Activated CD8-positive, alpha-beta memory T cell treated with anti-CD3 and anti-CD28 coated beads for 48 hours (primary cell): ENCODE data around the gene SLC29A3.
"Not testable (repeated sequence)": the region's sequence is repeated elsewhere in the genome, so short reads cannot be mapped to it uniquely, and the experiment has no call there.

Experiments used
- DNase-seq, 3 experiments: peaks; one replicate each; pipeline ENCODE4 v3.0.0-alpha.2; 2020; ENCODE audit warnings: low read depth in 2 of 3, low spot score in 2 of 3

The SLC29A3 gene

GRCh38 chr10:71319042-71319799, at the start of gene SLC29A3:
SLC29A3 (plus strand) TSS chr10:71319259; CDS start chr10:71319310, 51 bp downstream.
- peak; percentile 60 to 75 (median 64) for DNase-seq

- DNase-seq, result no peak
These were observed 49.5 kb upstream of the SLC29A3 start for GRCh38 chr10:71269301-71270288.

- DNase-seq, result no peak
These were observed 48.5 kb upstream of the SLC29A3 start for GRCh38 chr10:71270301-71271220.

GRCh38 chr10:71271662-71272055, 47.4 kb upstream of the SLC29A3 start:
- DNase-seq, result no peak

- DNase-seq, result no peak
These were observed 46.8 kb upstream of the SLC29A3 start for GRCh38 chr10:71272056-71272771.

- not testable (repeated sequence) for DNase-seq
These were observed 46.1 kb upstream of the SLC29A3 start for GRCh38 chr10:71272974-71273373.

- no peak for DNase-seq
These were observed 45.6 kb upstream of the SLC29A3 start for GRCh38 chr10:71273506-71273905.

- DNase-seq, result no peak
These were observed 43.9 kb upstream of the SLC29A3 start for GRCh38 chr10:71274901-71275796.

GRCh38 chr10:71276873-71277272, 42.2 kb upstream of the SLC29A3 start:
- no peak for DNase-seq

- no peak for DNase-seq
These were observed 41.0 kb upstream of the SLC29A3 start for GRCh38 chr10:71277914-71278665.

GRCh38 chr10:71278691-71279588, 40.1 kb upstream of the SLC29A3 start:
- DNase-seq, result no peak

GRCh38 chr10:71279590-71280170, 39.4 kb upstream of the SLC29A3 start:
- DNase-seq, result no peak

- DNase-seq, result no peak
These were observed 38.8 kb upstream of the SLC29A3 start for GRCh38 chr10:71280216-71280615.

- DNase-seq, result no peak
These were observed 38.2 kb upstream of the SLC29A3 start for GRCh38 chr10:71280825-71281224.

GRCh38 chr10:71281646-71282322, 37.3 kb upstream of the SLC29A3 start:
- DNase-seq, result no peak

- no peak for DNase-seq
These were observed 36.8 kb upstream of the SLC29A3 start for GRCh38 chr10:71282323-71282680.

GRCh38 chr10:71283410-71283809, 35.6 kb upstream of the SLC29A3 start:
- no peak for DNase-seq
